ENCODE data around the gene QSOX2. TPM values are rescaled to one million over a fixed set of nuclear protein-coding genes. Genes with fewer than 3 reads are reported as not detected.
"Not testable (repeated sequence)": the region's sequence is repeated elsewhere in the genome, so short reads cannot be mapped to it uniquely, and the experiment has no call there.

QSOX2 gene
- total RNA-seq, 2 donors from 2014 or later, result 21.5 to 25.1 TPM

- H3K27ac Mint-ChIP-seq, result no peak overlapping the region
- H3K36me3 Mint-ChIP-seq (ENCODE audit: insufficient read depth in 2 of 2), result peaks cover 0 to 5% of the 10 kb centered on the region in 2 donors
- ATAC-seq (replicated peaks in 1 of 2) (no peak), DNase-seq (no peak)
- no peaks in the 10 kb centered on the region for H3K9me3 Mint-ChIP-seq
- peaks cover 33% of the 10 kb centered on the region for H3K4me1 Mint-ChIP-seq (ENCODE audit: low read depth)
- H3K27me3 Mint-ChIP-seq (ENCODE audit: low read depth), result no peaks in the 10 kb centered on the region
- no peak overlapping the region for H3K4me3 Mint-ChIP-seq
These were observed 7.3 kb downstream of the QSOX2 start for GRCh38 chr9:136238342-136238732.

- peaks cover 0 to 5% of the 10 kb centered on the region in 2 donors for H3K36me3 Mint-ChIP-seq (ENCODE audit: insufficient read depth in 2 of 2)
- H3K27ac Mint-ChIP-seq, result no peak overlapping the region
- ATAC-seq (replicated peaks in 1 of 2) (no peak), DNase-seq (no peak)
- H3K9me3 Mint-ChIP-seq, result no peaks in the 10 kb centered on the region
- H3K27me3 Mint-ChIP-seq (ENCODE audit: low read depth), result no peaks in the 10 kb centered on the region
- peaks cover 33% of the 10 kb centered on the region for H3K4me1 Mint-ChIP-seq (ENCODE audit: low read depth)
- H3K4me3 Mint-ChIP-seq, result no peak overlapping the region
These were observed 7.9 kb downstream of the QSOX2 start for GRCh38 chr9:136237486-136238341.

GRCh38 chr9:136236471-136237410 lies 8.9 kb downstream of the QSOX2 start:
- not testable (repeated sequence) for H3K36me3 Mint-ChIP-seq (ENCODE audit: insufficient read depth in 2 of 2); H3K4me3 Mint-ChIP-seq; H3K27me3 Mint-ChIP-seq (ENCODE audit: low read depth); DNase-seq; H3K9me3 Mint-ChIP-seq; H3K27ac Mint-ChIP-seq; ATAC-seq (replicated peaks in 1 of 2)
- peaks cover 37% of the 10 kb centered on the region for H3K4me1 Mint-ChIP-seq (ENCODE audit: low read depth)

GRCh38 chr9:136235709-136236455 lies 9.7 kb downstream of the QSOX2 start:
- no peaks in the 10 kb centered on the region for H3K9me3 Mint-ChIP-seq
- H3K4me3 Mint-ChIP-seq, result no peak overlapping the region
- no peak overlapping the region for H3K27ac Mint-ChIP-seq
- no peaks in the 10 kb centered on the region for H3K27me3 Mint-ChIP-seq (ENCODE audit: low read depth)
- ATAC-seq (replicated peaks in 1 of 2) (no peak), DNase-seq (no peak)
- peaks cover 32% of the 10 kb centered on the region for H3K4me1 Mint-ChIP-seq (ENCODE audit: low read depth)
- peaks cover 2 to 7% of the 10 kb centered on the region in 2 donors for H3K36me3 Mint-ChIP-seq (ENCODE audit: insufficient read depth in 2 of 2)

GRCh38 chr9:136235171-136235570 lies 10.4 kb downstream of the QSOX2 start:
- DNase-seq (no peak), ATAC-seq (replicated peaks in 1 of 2) (no peak)
- H3K4me1 Mint-ChIP-seq (ENCODE audit: low read depth), result peaks cover 32% of the 10 kb centered on the region
- H3K9me3 Mint-ChIP-seq, result no peaks in the 10 kb centered on the region
- no peaks in the 10 kb centered on the region for H3K27me3 Mint-ChIP-seq (ENCODE audit: low read depth)
- H3K36me3 Mint-ChIP-seq (ENCODE audit: insufficient read depth in 2 of 2), result peaks cover 2 to 5% of the 10 kb centered on the region in 2 donors
- peak overlapping the region in 1 of 2 donors; percentile 24 for H3K4me3 Mint-ChIP-seq
- H3K27ac Mint-ChIP-seq, result no peak overlapping the region

GRCh38 chr9:136234597-136234996 lies 11.0 kb downstream of the QSOX2 start:
- H3K27me3 Mint-ChIP-seq (ENCODE audit: low read depth), result no peaks in the 10 kb centered on the region
- H3K36me3 Mint-ChIP-seq (ENCODE audit: insufficient read depth in 2 of 2), result peaks cover 2 to 5% of the 10 kb centered on the region in 2 donors
- DNase-seq (no peak), ATAC-seq (replicated peaks in 1 of 2) (no peak)
- no peak overlapping the region for H3K27ac Mint-ChIP-seq
- H3K9me3 Mint-ChIP-seq, result no peaks in the 10 kb centered on the region
- H3K4me1 Mint-ChIP-seq (ENCODE audit: low read depth), result peaks cover 32% of the 10 kb centered on the region
- H3K4me3 Mint-ChIP-seq, result no peak overlapping the region

GRCh38 chr9:136233868-136234267 lies 11.7 kb downstream of the QSOX2 start:
- Mint-ChIP-seq H3K36me3 (ENCODE audit: insufficient read depth in 2 of 2) (peaks cover 2 to 5% of the 10 kb centered on the region in 2 donors), H3K27me3 (ENCODE audit: low read depth) (no peaks in the 10 kb centered on the region), H3K4me1 (ENCODE audit: low read depth) (peaks cover 28% of the 10 kb centered on the region), H3K9me3 (no peaks in the 10 kb centered on the region), H3K27ac (no peak overlapping the region), H3K4me3 (no peak overlapping the region)
- ATAC-seq (replicated peaks in 1 of 2) (no peak), DNase-seq (no peak)

- DNase-seq, result no peak
- Mint-ChIP-seq H3K27ac (no peak overlapping the region), H3K36me3 (ENCODE audit: insufficient read depth in 2 of 2) (peaks cover 2 to 3% of the 10 kb centered on the region in 2 donors), H3K4me1 (ENCODE audit: low read depth) (peaks cover 32% of the 10 kb centered on the region), H3K27me3 (ENCODE audit: low read depth) (no peaks in the 10 kb centered on the region), H3K4me3 (peak overlapping the region in 1 of 2 donors; percentile 58), H3K9me3 (no peaks in the 10 kb centered on the region)
- ATAC-seq (replicated peaks in 1 of 2), result no peak
These were observed 12.2 kb downstream of the QSOX2 start for GRCh38 chr9:136233411-136233810.

- Mint-ChIP-seq H3K9me3 (no peaks in the 10 kb centered on the region), H3K4me3 (peak overlapping the region in 1 of 2 donors; percentile 58), H3K27ac (no peak overlapping the region), H3K27me3 (ENCODE audit: low read depth) (no peaks in the 10 kb centered on the region), H3K36me3 (ENCODE audit: insufficient read depth in 2 of 2) (peaks cover 2 to 4% of the 10 kb centered on the region in 2 donors), H3K4me1 (ENCODE audit: low read depth) (peaks cover 37% of the 10 kb centered on the region)
- ATAC-seq (replicated peaks in 1 of 2), result no peak
- DNase-seq, result no peak
These were observed 12.6 kb downstream of the QSOX2 start for GRCh38 chr9:136232969-136233368.

- Mint-ChIP-seq H3K27ac (peak overlapping the region; percentile 79), H3K9me3 (no peaks in the 10 kb centered on the region), H3K4me3 (peak overlapping the region; percentile 78 to 81), H3K36me3 (ENCODE audit: insufficient read depth in 2 of 2) (peaks cover 2 to 6% of the 10 kb centered on the region in 2 donors), H3K4me1 (ENCODE audit: low read depth) (peaks cover 43% of the 10 kb centered on the region), H3K27me3 (ENCODE audit: low read depth) (no peaks in the 10 kb centered on the region)
- DNase-seq (peak; percentile 34 to 41), ATAC-seq (replicated peaks in 1 of 2) (peak; percentile 76 to 84)
These were observed 13.9 kb downstream of the QSOX2 start for GRCh38 chr9:136231478-136232297.

- Mint-ChIP-seq H3K27ac (peak overlapping the region; percentile 21), H3K9me3 (no peaks in the 10 kb centered on the region), H3K27me3 (ENCODE audit: low read depth) (no peaks in the 10 kb centered on the region), H3K36me3 (ENCODE audit: insufficient read depth in 2 of 2) (peaks cover 2 to 6% of the 10 kb centered on the region in 2 donors), H3K4me3 (no peak overlapping the region), H3K4me1 (ENCODE audit: low read depth) (peaks cover 43% of the 10 kb centered on the region)
- no peak for DNase-seq
- ATAC-seq (replicated peaks in 1 of 2), result no peak
These were observed 14.8 kb downstream of the QSOX2 start for GRCh38 chr9:136230773-136231172.

- DNase-seq, result no peak
- peaks cover 2 to 6% of the 10 kb centered on the region in 2 donors for H3K36me3 Mint-ChIP-seq (ENCODE audit: insufficient read depth in 2 of 2)
- ATAC-seq (replicated peaks in 1 of 2), result no peak
- H3K27me3 Mint-ChIP-seq (ENCODE audit: low read depth), result no peaks in the 10 kb centered on the region
- H3K9me3 Mint-ChIP-seq, result no peaks in the 10 kb centered on the region
- peak overlapping the region; percentile 21 for H3K27ac Mint-ChIP-seq
- no peak overlapping the region for H3K4me3 Mint-ChIP-seq
- peaks cover 43% of the 10 kb centered on the region for H3K4me1 Mint-ChIP-seq (ENCODE audit: low read depth)
These were observed 15.2 kb downstream of the QSOX2 start for GRCh38 chr9:136230365-136230764.

Data from activated T-cell treated with anti-CD3 and anti-CD28 coated beads, Interleukin-2, amount 50 U/mL, for 72 hours (primary cell).